ENCODE data around the gene TMEM190.
"Not testable (repeated sequence)": the region's sequence is repeated elsewhere in the genome, so short reads cannot be mapped to it uniquely, and the experiment has no call there.

The TMEM190 gene

DNA sequence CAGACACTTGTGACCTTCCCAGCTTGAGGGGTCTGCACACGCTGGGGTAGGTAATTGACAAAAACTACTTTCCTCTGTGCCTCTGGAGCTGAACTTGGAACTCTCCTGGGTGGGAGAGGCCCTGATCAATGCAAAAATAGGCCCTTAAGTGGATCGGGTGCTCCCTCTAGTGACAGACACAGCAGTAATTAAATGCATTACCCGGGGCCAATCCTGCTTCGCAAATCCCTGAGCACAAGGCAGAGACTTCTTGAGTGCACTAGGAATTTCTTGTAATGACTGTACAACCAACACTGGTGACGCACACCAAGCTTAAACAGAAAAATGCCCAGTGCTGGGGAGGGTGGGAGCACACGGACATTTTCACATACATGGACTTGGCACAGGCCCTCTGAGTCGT, 41.6 kb downstream of the TMEM190 start:
- DNase-seq (ENCODE audit: low read depth in 2 of 3, low spot score in 2 of 3): no peak

DNA sequence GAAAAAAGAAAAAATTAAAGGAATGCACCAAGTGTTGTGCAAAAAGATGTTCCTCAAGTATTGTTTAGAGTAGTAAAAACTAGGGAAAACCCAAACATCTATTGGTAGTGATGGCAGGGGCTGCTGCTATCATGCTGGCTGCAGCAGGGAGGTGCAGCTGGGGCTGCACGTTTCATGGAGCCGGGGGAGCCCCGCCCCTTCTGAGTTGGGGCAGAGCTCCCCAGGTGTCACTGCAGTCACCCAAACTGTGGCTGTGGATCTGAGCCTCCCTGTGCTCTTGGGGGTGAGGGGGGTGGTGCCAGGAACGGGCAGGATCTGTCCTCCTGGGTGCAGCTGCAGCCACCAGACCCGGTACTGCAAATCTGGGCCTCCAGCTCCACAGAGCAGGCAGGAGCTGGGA, 42.5 kb downstream of the TMEM190 start:
- no peak for DNase-seq (ENCODE audit: low read depth in 2 of 3, low spot score in 2 of 3)

DNA sequence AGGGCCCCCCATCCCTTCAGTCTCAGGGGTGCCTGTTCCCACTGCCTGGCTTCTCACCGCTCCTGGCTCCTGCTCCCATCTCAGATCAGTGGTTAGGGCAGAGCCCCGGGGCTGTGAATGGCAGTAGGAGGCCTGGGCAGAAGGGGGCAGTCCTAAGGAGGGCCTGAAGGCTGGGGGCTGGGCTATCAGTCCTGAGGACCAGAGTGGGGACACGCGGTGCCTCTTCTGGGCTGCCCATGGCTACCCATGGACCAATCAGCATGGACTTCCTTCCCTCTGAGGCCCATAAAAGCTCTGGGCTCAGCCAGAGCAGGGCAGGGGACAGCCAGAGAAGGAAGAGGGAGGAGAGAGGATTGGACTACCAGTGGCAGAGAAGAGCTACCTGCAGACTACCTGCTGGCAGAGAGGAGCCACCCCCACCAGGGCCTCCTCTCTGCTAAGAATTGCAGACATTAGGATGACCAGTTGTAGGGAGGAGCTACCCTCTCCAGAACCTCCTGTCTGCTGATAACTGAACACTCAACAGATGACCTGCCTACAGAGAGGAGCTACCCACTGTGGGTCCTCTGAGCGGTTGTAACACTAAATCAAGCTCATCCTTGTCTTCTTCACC, 43.1 kb downstream of the TMEM190 start:
- no peak for DNase-seq (ENCODE audit: low read depth in 2 of 3, low spot score in 2 of 3)

DNA sequence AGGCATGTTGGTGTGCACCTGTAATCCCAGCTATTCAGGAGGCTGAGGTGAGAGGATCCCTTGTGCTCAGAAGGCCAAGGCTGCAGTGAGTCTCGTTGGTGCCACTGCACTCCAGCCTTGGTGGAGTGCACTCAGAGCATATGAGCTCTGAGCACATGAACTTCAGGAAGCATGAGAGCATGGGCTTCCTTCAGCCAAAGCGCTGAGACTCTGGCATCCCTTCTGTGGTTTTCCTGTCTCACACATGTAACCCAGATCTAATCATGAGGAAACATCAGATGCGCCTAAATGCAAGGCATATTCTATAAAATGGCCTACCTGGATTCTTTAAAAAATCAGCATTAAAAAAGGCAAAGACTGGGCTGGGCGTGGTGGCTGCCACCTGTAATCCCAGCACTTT, 44.7 kb downstream of the TMEM190 start:
- DNase-seq (ENCODE audit: low read depth in 2 of 3, low spot score in 2 of 3): not testable (repeated sequence)

DNA sequence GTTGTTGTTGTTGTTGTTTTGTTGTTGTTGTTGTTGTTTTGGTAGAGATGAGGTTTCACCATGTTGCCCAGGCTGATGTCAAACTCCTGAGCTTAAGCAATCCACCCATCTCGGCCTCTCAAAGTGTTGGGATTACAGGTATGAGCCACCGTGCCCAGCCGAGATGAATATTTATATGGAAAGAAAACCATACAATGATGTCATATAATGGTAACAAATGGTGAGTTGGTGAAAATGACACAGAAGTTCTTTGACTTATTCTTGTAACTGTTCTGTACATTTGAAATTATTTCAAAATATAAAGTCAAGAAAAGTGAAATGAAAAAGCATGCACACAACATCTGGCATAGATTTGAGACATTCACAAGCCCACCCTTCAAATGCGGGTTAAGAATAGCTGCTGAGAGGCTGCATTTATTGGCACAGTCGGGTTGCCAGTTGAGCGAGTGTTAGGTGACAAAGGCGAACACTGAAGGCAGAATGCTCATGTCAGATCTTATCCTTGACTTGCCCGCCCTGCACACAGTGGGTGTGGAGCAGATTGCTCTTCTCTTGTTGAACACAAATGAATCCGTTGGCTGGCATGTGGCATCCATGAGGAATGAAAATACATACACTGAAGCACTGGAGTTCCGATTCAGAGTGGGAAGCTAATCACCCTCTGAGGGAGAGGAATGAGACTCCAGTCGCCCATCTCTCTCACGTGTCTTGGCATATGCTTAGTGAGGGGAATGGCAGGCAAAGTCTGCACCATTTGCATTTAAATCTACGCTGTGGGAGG, 46.8 kb downstream of the TMEM190 start:
- no peak for DNase-seq (ENCODE audit: low read depth in 2 of 3, low spot score in 2 of 3)

DNA sequence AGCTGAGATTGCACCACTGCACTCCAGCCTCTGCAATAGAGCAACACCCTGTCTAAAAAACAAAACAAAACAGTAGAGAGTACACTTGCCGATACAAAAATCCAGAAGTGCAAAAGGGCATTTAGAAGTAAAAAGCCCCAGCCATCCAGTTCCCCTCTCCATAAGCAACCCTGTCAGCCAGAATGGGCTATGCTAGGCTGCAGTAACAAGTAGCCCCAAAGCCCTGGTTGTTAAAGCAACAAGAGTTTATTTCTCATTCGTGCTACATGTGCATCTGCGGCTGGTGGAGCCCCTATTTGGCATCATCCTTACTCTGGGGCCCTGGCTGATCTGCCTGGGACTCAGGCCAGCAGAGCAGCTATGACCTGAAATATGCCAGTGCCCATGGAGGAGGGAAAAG, 47.9 kb downstream of the TMEM190 start:
- DNase-seq (ENCODE audit: low read depth in 2 of 3, low spot score in 2 of 3): no peak

DNA sequence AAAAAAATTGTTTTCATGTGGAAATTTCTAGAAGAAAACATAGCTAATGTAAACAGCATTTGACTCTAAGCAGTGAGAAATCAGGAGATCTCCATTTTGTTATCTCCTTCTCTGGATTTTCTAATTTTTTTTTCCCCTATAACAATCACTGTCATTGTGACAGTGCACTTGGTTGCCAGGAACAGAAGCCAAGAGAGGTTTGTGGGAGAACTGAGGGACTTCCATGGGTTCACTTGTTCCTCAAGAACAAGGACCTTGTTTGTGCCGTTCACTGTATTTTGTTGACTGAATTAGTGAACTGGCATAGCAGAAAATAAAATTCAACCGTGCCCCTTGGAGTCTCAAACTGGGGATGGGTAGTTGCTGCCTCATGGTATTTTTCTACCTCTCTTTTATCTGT, 49.4 kb downstream of the TMEM190 start:
- DNase-seq (ENCODE audit: low read depth in 2 of 3, low spot score in 2 of 3): no peak

Measured in activated CD8-positive, alpha-beta memory T cell treated with anti-CD3 and anti-CD28 coated beads for 48 hours (primary cell).